MM.1S (cell line): ENCODE data around the gene DCTN3.

Source experiments
- CTCF ChIP-seq: fragments of 300-600 bp; sonication (generic); IDR thresholded peaks from 2 replicates; pipeline ENCODE4 v1.5.1; 2016; ENCODE audit warnings: antibody characterized with exemption, low read length, mixed read lengths
- EZH2 ChIP-seq: fragments of 300-600 bp; sonication (generic); optimal IDR thresholded peaks from 2 replicates; pipeline ENCODE3; 2017; ENCODE audit warnings: low read depth, mild to moderate bottlenecking, antibody characterized with exemption, low read length, mixed read lengths

GRCh38 chr9:34587271-34587670 lies 33.0 kb downstream of the DCTN3 start:
- TF ChIP-seq CTCF (no peak), EZH2 (no peak)
